GM19395 (cell line): ENCODE measurements around the gene PHLDB1.
"Not testable (repeated sequence)": the region's sequence is repeated elsewhere in the genome, so short reads cannot be mapped to it uniquely, and the experiment has no call there.

Source experiments
- ATAC-seq: cut with Tn5 transposase; IDR thresholded peaks from one replicate; pipeline ENCODE4 v1.9.1; 2021; ENCODE audit warnings: mild to moderate bottlenecking, moderate library complexity; ENCODE audit not compliant: unreplicated experiment

Gene PHLDB1

GRCh38 chr11:118658429-118659313 lies 51.3 kb downstream of the PHLDB1 start:
- no peak for ATAC-seq

- ATAC-seq, result peak; percentile 58
These were observed 52.0 kb downstream of the PHLDB1 start for GRCh38 chr11:118659314-118659952.

- no peak for ATAC-seq
These were observed 52.7 kb downstream of the PHLDB1 start for GRCh38 chr11:118659953-118660680.

GRCh38 chr11:118660681-118661424 lies 53.4 kb downstream of the PHLDB1 start:
- ATAC-seq, result no peak

GRCh38 chr11:118661425-118662301 lies 54.2 kb downstream of the PHLDB1 start:
- no peak for ATAC-seq

- ATAC-seq, result no peak
These were observed 55.2 kb downstream of the PHLDB1 start for GRCh38 chr11:118662401-118663271.

- no peak for ATAC-seq
These were observed 56.0 kb downstream of the PHLDB1 start for GRCh38 chr11:118663381-118663780.

- ATAC-seq, result no peak
These were observed 56.5 kb downstream of the PHLDB1 start for GRCh38 chr11:118663902-118664301.

- no peak for ATAC-seq
These were observed 59.0 kb downstream of the PHLDB1 start for GRCh38 chr11:118666371-118666770.

- ATAC-seq, result no peak
These were observed 62.6 kb downstream of the PHLDB1 start for GRCh38 chr11:118670063-118670462.

GRCh38 chr11:118671254-118671653 lies 63.8 kb downstream of the PHLDB1 start:
- no peak for ATAC-seq

GRCh38 chr11:118672846-118673245 lies 65.4 kb downstream of the PHLDB1 start:
- ATAC-seq, result no peak

- ATAC-seq, result no peak
These were observed 66.1 kb downstream of the PHLDB1 start for GRCh38 chr11:118673361-118674081.

GRCh38 chr11:118674082-118674435 lies 66.6 kb downstream of the PHLDB1 start:
- no peak for ATAC-seq

- ATAC-seq, result no peak
These were observed 70.6 kb downstream of the PHLDB1 start for GRCh38 chr11:118677977-118678376.

- not testable (repeated sequence) for ATAC-seq
These were observed 71.5 kb downstream of the PHLDB1 start for GRCh38 chr11:118678908-118679307.

- no peak for ATAC-seq
These were observed 72.1 kb downstream of the PHLDB1 start, which contains the start of gene TREH for GRCh38 chr11:118679483-118679882. Gene TREH (minus strand): TSS chr11:118679650. CDS start chr11:118679627, 23 bp downstream.

GRCh38 chr11:118682372-118682771 lies 75.0 kb downstream of the PHLDB1 start:
- no peak for ATAC-seq
